Astrocyte of the cerebellum (primary cell): ENCODE data around the gene BRAP.
"Not testable (repeated sequence)": the region's sequence is repeated elsewhere in the genome, so short reads cannot be mapped to it uniquely, and the experiment has no call there.

Experiments
- DNase-seq: peaks from one replicate; pipeline ENCODE4 v3.0.0-alpha.2; 2011; ENCODE audit warnings: low read depth
- H3K4me3 ChIP-seq: 2 replicates; pipeline ENCODE4 v1.5.1; 2011; ENCODE audit warnings: mild to moderate bottlenecking, low read depth, low read length, moderate library complexity
- in situ Hi-C: cut with HindIII; loops from 2 replicates; pipeline ENCODE4 v1.10.0; 2017; ENCODE audit warnings: low sequenced_read_pairs
- TF ChIP-seq, protein P1 (sequence below): IDR thresholded peaks from 2 replicates; pipeline ENCODE4 v1.5.1; 2012; ENCODE audit warnings: low read length, low read depth, moderate library complexity, mild to moderate bottlenecking; ENCODE audit errors: missing control alignments

Gene BRAP

DNA sequence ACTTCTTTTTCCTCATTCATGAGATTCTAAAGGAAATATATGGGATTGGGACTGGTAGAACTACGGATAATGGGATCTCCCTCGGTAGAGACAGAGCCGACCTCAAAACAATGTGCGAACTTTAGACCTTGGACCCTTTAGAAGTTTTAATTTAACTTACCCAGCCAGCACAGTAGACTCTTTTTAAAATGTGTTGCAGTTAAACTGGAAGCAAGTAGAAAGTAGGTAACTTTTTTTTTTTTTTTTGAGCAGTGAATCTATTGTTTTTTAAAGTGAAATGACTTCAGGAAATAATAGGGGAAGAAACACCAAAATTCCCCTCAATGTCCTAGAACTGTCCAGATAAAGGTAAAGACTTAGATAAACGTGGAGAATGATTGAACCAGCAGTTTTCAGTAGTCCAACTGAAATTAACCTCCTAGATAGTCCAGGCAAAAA, 85.5 kb downstream of the BRAP start:
- DNase-seq = no peak
- in situ Hi-C loops = no loop called here
- TF ChIP-seq, protein P1, sequence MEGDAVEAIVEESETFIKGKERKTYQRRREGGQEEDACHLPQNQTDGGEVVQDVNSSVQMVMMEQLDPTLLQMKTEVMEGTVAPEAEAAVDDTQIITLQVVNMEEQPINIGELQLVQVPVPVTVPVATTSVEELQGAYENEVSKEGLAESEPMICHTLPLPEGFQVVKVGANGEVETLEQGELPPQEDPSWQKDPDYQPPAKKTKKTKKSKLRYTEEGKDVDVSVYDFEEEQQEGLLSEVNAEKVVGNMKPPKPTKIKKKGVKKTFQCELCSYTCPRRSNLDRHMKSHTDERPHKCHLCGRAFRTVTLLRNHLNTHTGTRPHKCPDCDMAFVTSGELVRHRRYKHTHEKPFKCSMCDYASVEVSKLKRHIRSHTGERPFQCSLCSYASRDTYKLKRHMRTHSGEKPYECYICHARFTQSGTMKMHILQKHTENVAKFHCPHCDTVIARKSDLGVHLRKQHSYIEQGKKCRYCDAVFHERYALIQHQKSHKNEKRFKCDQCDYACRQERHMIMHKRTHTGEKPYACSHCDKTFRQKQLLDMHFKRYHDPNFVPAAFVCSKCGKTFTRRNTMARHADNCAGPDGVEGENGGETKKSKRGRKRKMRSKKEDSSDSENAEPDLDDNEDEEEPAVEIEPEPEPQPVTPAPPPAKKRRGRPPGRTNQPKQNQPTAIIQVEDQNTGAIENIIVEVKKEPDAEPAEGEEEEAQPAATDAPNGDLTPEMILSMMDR = no peak
- H3K4me3 ChIP-seq = peak overlapping the region; percentile 97

DNA sequence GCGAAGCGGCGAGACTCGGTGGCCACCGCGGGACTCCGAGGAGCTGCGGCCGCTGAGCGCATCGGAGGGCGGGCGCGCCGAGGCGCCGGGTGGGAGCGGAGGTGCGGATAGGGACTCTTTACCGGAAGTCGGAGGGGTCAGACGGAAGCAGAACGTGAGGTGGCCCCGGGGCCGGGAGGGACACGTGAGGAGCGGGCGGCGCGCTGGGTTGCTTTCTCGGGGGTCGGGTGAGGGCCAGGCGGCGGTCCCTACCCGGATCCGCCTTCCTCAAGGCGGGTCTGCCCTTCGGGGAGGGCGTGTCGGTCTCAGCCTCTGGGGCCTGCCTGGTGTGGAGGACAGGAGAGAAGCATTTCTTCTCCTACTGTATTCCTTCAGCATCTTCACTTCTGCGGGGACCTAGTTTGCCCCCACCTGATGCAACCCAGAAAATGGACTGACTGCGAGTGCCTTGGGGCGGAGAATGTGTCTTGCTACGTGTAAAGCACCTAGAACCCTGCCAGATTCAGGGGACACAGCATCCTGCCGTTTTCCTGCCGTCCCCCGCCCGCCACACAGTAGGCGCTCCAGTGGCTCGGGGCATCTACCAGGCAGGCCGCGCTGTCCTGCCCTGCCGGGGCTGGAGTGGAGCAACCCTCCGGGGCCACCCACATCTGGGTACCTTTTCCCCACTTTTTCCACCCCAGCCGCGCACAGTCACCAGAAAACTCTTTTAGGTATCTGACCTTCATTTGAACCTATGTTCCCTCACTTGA, 86.1 kb downstream of the BRAP start:
- DNase-seq = peak; percentile 87
- peak overlapping the region; percentile 97 for H3K4me3 ChIP-seq
- in situ Hi-C loops = no loop called here
- TF ChIP-seq, protein P1 = no peak

DNA sequence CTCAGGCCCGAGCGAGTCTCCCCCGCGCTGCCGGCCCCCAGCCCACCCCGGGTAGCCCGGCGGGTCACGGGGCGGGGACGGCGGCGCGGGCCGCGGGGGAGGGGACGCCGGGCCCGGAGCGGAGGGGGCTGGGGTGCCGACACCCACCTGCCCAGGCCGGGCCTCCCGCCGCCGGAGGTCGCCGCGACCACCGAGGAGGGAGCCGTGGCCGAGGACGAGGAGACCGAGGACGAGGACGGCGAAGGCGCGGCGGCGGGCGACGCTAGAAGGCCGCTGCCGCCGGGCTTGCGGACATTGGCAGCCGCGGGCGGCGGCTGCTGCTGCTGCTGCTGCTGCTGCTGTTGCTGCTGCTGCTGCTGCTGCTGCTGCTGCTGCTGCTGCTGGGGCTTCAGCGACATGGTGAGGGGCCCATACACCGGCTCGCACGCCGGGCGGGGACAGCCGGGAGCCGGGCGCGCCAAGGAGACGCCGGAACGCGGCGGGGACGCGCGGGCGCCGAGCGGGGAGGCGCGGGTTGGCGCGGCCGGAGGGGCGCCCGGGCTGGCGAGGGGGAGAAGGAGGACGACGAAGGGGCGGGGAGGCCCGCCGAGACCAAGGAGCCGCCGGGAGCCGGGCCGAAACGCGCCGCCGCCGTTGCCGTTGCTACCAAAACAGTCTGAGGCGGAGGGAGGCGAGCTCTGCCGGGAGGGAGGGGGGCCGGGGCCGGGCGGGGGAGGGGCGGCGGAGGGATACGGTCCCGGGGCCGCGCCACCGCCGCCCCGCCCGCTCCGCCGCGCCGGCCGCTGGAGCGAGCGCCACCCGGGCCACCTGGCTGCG, 86.9 kb downstream of the BRAP start, which contains the start of gene ATXN2:
TSS of gene ATXN2 (minus strand) at position 679 of the 816 bp plus-strand sequence. CDS start at position 398, 281 bp downstream.
- TF ChIP-seq, protein P1 = no peak
- H3K4me3 ChIP-seq = peak within 1 kb of the TSS; percentile 97
- no peak for DNase-seq
- in situ Hi-C loops = no loop called here

DNA sequence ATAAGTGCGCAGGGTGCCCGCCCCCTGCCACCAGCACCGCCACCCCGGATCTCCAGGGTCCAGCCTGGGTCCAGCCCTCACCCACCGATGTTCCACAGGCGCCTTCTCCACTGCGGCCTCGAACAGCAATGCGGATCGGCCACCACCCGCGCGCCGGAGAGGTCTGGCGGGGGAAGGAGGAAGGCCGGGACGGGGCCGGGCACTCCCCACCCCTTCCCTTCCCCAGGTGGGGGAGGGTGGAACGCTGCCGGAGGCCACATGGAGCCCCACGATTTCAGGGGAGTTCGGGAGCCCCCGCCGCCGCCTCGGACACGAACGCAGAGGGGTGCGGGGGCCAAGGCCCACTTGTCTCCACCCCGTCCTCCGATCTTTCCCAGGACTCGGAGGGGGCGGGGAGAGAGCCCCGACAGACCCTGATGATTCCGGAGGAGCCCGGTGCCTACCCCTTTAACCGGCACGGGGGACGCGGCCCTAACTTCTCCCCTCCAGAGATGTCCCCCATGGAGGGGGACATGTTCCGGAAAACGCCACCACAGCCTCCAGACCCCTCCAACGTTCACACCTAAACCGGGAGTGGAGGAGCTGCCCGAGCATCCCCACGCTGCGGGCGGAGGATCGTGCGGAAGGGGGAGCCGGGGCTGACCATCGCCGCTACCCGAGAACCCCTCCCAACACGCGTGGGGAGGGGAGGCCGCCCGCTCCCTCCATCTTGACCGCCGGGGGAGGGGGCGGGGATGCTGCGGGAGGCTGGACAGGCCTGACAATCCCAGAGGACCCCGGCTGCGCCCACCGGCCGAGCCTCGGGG, 87.7 kb downstream of the BRAP start:
- in situ Hi-C loops = no loop called here
- peak overlapping the region; percentile 97 for H3K4me3 ChIP-seq

DNA sequence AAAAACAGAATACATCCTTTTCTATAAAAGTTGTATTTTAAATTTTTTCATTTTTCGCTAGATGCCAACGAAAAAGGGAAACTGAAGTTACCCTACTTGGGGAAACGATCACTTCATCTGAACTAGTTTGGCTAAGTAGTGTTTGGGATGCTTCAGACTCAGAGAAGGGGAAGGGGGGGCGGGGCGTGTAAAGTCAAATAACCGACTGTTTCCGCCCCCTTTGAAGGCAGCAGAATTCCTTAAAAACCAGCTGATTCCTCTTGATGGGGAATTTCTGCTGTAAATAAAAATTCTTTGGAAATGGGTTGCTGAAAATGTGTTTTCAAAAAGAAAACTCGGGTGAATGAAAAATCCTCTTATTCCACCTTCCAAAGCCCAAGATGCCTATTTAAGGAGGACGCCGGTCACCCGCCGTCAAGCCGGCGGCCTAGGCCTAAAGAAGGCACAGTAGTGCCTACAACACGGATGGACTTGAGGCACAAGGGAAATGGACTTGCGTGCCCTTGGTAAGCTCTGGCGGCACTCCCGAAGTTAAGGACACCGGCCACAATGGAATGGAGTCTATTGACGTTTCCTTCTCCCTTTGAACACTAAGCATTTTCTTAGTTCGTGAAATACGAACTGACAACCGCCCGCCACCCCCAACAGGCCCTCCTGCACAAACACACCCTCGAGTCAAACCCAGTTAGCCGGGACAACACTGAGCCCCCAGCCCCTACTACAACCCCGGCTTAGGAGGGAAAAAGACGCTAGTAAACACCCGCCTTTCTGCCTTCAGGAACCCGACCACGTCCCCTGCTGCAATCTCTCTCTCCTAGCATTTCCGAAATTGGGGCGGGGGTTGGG, 88.5 kb downstream of the BRAP start:
- TF ChIP-seq, protein P1 = no peak
- peak overlapping the region; percentile 97 for H3K4me3 ChIP-seq
- in situ Hi-C loops = no loop called here
- DNase-seq = no peak

More for the DNA sequence above, 87.7 kb downstream of the BRAP start:
- no peak for DNase-seq
- TF ChIP-seq, protein P1 = no peak

DNA sequence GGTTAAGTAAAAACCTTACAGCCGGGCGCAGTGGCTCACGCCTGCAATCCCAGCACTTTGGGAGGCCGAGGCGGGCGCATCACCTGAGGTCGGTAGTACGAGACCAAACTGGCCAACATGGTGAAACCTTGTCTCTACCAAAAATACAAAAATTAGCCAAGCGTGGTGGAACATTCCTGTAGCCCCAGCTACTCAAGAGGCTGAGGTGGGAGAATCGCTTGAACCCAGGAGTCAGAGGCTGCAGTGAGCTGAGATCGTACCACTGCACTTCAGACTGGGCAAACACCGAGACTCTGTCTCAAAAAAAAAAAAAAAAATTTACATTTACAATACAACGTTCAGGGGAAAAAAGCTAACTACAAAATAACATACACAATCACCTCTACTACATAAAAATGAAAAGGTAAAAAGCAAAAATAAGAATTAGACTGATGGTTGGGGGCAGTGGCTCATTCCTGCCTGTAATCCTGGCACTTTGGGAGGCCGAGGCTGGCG, 90.4 kb downstream of the BRAP start:
- H3K4me3 ChIP-seq = peak overlapping the region; percentile 97
- DNase-seq, in situ Hi-C loops: not testable (repeated sequence)
